IMR-90 (cell line): ENCODE results near the gene ARNT2. TPM values are rescaled to one million over a fixed set of nuclear protein-coding genes. Genes with fewer than 3 reads are reported as not detected.
A peak's percentile ranks its signal among the peaks of the same experiment; 100 is the strongest.

ENCODE experiments used
- ATAC-seq: fragments of 200-7000 bp; cut with Tn5 transposase; 2 replicates; pipeline ENCODE4 v1.9.1; 2020; ENCODE audit warnings: low read depth, mild to moderate bottlenecking, moderate library complexity
- BruUV-seq: library from RNA; stranded (reverse); fragments of 400-500 nt; replicated peaks from 2 replicates; lab custom pipeline; 2021; lab: Mats Ljungman, UMichigan
- CTCF ChIA-PET: fragments of 300-600 bp; formaldehyde crosslinking; extraction: SDS; loops from one replicate; lab custom pipeline; 2021; ENCODE audit warnings: antibody characterized with exemption; lab: Yijun Ruan, JAX
- POLR2A ChIA-PET: fragments of 300-600 bp; sonication (Branson Sonifier 250); formaldehyde crosslinking; loops from one replicate; lab custom pipeline; 2022; ENCODE audit warnings: antibody characterized with exemption; ENCODE audit not compliant: unreplicated experiment; lab: Charles Lee
- DNase-seq: peaks from one replicate; pipeline ENCODE4 v3.0.0; 2013
- H2AFZ ChIP-seq: replicated peaks from 2 replicates; pipeline ENCODE3; 2013; ENCODE audit warnings: low read length, mild to moderate bottlenecking; ENCODE audit not compliant: poor library complexity
- H2AK5ac ChIP-seq: 2 replicates; pipeline ENCODE4 v1.6.1; 2013; ENCODE audit warnings: low read depth, low read length, inconsistent platforms
- H2AK9ac ChIP-seq: replicated peaks from 2 replicates; pipeline ENCODE3; 2013; ENCODE audit warnings: mild to moderate bottlenecking, low read depth, low read length, moderate library complexity; ENCODE audit not compliant: poor library complexity
- H2BK120ac ChIP-seq: 2 replicates; pipeline ENCODE4 v1.6.1; 2013; ENCODE audit warnings: low read depth, low read length, inconsistent platforms
- H2BK15ac ChIP-seq: 3 replicates; pipeline ENCODE4 v1.6.1; 2013; ENCODE audit warnings: low read depth, low read length, inconsistent platforms
- H2BK20ac ChIP-seq: 2 replicates; pipeline ENCODE4 v1.6.1; 2013; ENCODE audit warnings: low read depth, mild to moderate bottlenecking, inconsistent platforms, low read length, moderate library complexity
- H2BK5ac ChIP-seq: 2 replicates; pipeline ENCODE4 v1.6.1; 2013; ENCODE audit warnings: mild to moderate bottlenecking, low read depth, low read length, inconsistent platforms; ENCODE audit not compliant: poor library complexity, severe bottlenecking
- H3K14ac ChIP-seq: replicated peaks from 2 replicates; pipeline ENCODE4 v1.6.1; 2013; ENCODE audit warnings: low read depth, low read length, inconsistent platforms
- H3K18ac ChIP-seq: 2 replicates; pipeline ENCODE4 v1.6.1; 2013; ENCODE audit warnings: low read depth, low read length, control low read depth
- H3K23ac ChIP-seq: 2 replicates; pipeline ENCODE4 v1.6.1; 2013; ENCODE audit warnings: low read depth, low read length, inconsistent platforms
- H3K27ac ChIP-seq: 2 replicates; pipeline ENCODE4 v1.5.1; 2013; ENCODE audit warnings: mild to moderate bottlenecking, control low read depth, low read length; ENCODE audit not compliant: insufficient read depth
- H3K27me3 ChIP-seq: 2 replicates; pipeline ENCODE4 v1.6.1; 2013; ENCODE audit warnings: low read length; ENCODE audit not compliant: control insufficient read depth, insufficient read depth
- H3K36me3 ChIP-seq: 2 replicates; pipeline ENCODE4 v1.6.1; 2013; ENCODE audit warnings: low read length, mixed read lengths; ENCODE audit not compliant: control insufficient read depth, insufficient read depth
- H3K4ac ChIP-seq: 2 replicates; pipeline ENCODE4 v1.6.1; 2013; ENCODE audit warnings: low read depth, low read length, inconsistent platforms
- H3K4me1 ChIP-seq: 2 replicates; pipeline ENCODE4 v1.6.1; 2013; ENCODE audit warnings: low read length, mixed read lengths; ENCODE audit not compliant: control insufficient read depth, insufficient read depth
- H3K4me2 ChIP-seq: 2 replicates; pipeline ENCODE4 v1.6.1; 2013; ENCODE audit warnings: low read depth, mild to moderate bottlenecking, control low read depth, low read length, moderate library complexity
- H3K4me3 ChIP-seq: 2 replicates; pipeline ENCODE4 v1.5.1; 2013; ENCODE audit warnings: low read depth, mild to moderate bottlenecking, control low read depth, low read length, moderate library complexity; ENCODE audit not compliant: insufficient read depth
- H3K56ac ChIP-seq: 2 replicates; pipeline ENCODE4 v1.6.1; 2013; ENCODE audit warnings: low read length, inconsistent platforms; ENCODE audit not compliant: insufficient read depth; ENCODE audit errors: extremely low read depth
- H3K79me1 ChIP-seq, 2 experiments: 2 replicates each; pipeline ENCODE4 v1.6.1; 2013; ENCODE audit warnings: low read length in 2 of 2, inconsistent platforms in 1 of 2, low read depth in 1 of 2
- H3K9ac ChIP-seq: 2 replicates; pipeline ENCODE4 v1.6.1; 2013; ENCODE audit warnings: low read depth, low read length, control low read depth
- H3K9me1 ChIP-seq: 2 replicates; pipeline ENCODE4 v1.6.1; 2013; ENCODE audit warnings: low read length, inconsistent platforms; ENCODE audit not compliant: insufficient read depth
- H3K9me3 ChIP-seq: 2 replicates; pipeline ENCODE4 v1.6.1; 2013; ENCODE audit warnings: low read length; ENCODE audit not compliant: control insufficient read depth, insufficient read depth
- H4K20me1 ChIP-seq: 2 replicates; pipeline ENCODE4 v1.6.1; 2013; ENCODE audit warnings: low read length, inconsistent platforms; ENCODE audit not compliant: insufficient read depth
- H4K5ac ChIP-seq: 2 replicates; pipeline ENCODE4 v1.6.1; 2013; ENCODE audit warnings: mild to moderate bottlenecking, low read depth, low read length, control low read depth
- H4K8ac ChIP-seq, 2 experiments: 2 replicates each; pipeline ENCODE4 v1.6.1; 2013; ENCODE audit warnings: low read depth in 2 of 2, low read length in 2 of 2, control low read depth in 1 of 2, inconsistent platforms in 1 of 2
- H4K91ac ChIP-seq: 2 replicates; pipeline ENCODE4 v1.6.1; 2013; ENCODE audit warnings: low read depth, low read length, inconsistent platforms; ENCODE audit not compliant: insufficient read depth
- CTCF ChIP-seq: conservative IDR thresholded peaks from 2 replicates; pipeline ENCODE4 v1.5.1; 2012; ENCODE audit warnings: mild to moderate bottlenecking, low read depth, low read length, improper control_type of control experiment
- RCOR1 ChIP-seq: IDR thresholded peaks from 2 replicates; pipeline ENCODE4 v1.6.1; 2012; ENCODE audit warnings: mild to moderate bottlenecking, low read length, improper control_type of control experiment; ENCODE audit not compliant: insufficient replicate concordance
- SMC3 ChIP-seq: fragments of 150-350 bp; IDR thresholded peaks from 2 replicates; pipeline ENCODE4 v1.6.1; 2016; ENCODE audit warnings: low read depth, mild to moderate bottlenecking, antibody characterized with exemption, low read length, moderate library complexity
- whole genome bisulfite sequencing, 2 experiments: methylation state at CpG; one replicate each; pipeline versions ENCODE4 v1.1.5 to v1.1.7; 2013; ENCODE audit warnings: missing lambda C conversion rate in 2 of 2; ENCODE audit not compliant: insufficient read length in 1 of 2; ENCODE audit errors: extremely low coverage in 2 of 2; 5-methylcytosine and 5-hydroxymethylcytosine counted together
- dilution Hi-C: fragments of 300-500 bp; cut with HindIII; formaldehyde crosslinking; loops from one replicate; pipeline ENCODE4 v1.14.3; 2018; ENCODE audit warnings: low sequenced_read_pairs; ENCODE audit not compliant: unreplicated experiment
- in situ Hi-C: fragments of 300-500 bp; cut with MboI; formaldehyde crosslinking; loops from 3 replicates; pipeline ENCODE4 v1.14.3; 2019; ENCODE audit warnings: low sequenced_read_pairs, inconsistent platforms, mixed read lengths
- intact Hi-C: fragments of 100-400 bp; cut with micrococcal nuclease; formaldehyde crosslinking; loops from 2 replicates; pipeline ENCODE4 v1.10.0; 2022
- polyA plus RNA-seq, 3 experiments: library from polyadenylated mRNA; depleted of rRNA; stranded (reverse); fragments of >200 nt; gene quantifications; 2 replicates each; pipeline ENCODE4 v1.2.3, GENCODE V29; 2012; ENCODE audit warnings: low replicate concordance in 1 of 3
- total RNA-seq: library from RNA; depleted of rRNA; stranded (reverse); fragments of >200 nt; gene quantifications from 2 replicates; pipeline ENCODE4 v1.2.3, GENCODE V29; 2012

ARNT2 gene
- total and polyA plus RNA-seq, 2 of the 4 experiments (the other 2 are of a cell fraction): 18.2 to 19.0 TPM

DNA sequence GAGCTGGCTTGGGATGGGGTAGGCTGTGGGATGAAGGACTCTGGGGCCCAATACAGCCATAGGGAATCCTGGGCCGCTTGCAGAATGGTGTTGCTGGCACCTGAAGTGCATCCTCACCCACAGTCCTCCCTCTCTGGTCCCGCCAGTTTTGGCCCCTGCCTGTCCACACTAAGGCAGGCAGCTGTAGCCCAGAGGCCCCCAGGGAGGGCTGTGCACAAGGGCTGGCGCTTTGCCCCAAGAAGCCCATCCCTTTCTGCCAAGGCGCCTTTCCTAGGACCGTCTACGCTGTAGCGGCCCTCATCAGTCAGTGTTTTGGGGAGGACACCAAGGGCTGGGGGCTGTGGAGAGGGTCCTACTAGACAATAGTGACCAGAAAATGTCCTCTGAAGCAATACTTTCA, 174.7 kb downstream of the ARNT2 start:
- no peak overlapping the region for H2BK5ac ChIP-seq
- H3K79me1 ChIP-seq: peaks cover 0 to 4% of the 10 kb centered on the region in 2 experiments; a peak in 1 of 4 replicates
- no peak overlapping the region for H3K9ac ChIP-seq
- no peak overlapping the region for H3K18ac ChIP-seq
- H2AK5ac ChIP-seq: no peak overlapping the region; the same call in 1 of the 2 replicates
- peak overlapping the region; percentile 12; the same call in 1 of the 2 replicates for H2BK20ac ChIP-seq
- H4K20me1 ChIP-seq: no peaks in the 10 kb centered on the region
- H2BK120ac ChIP-seq: no peak overlapping the region
- no peak for ATAC-seq
- 0 out of 2 replicates have a peak overlapping the region, but pooled peaks have one; percentile 13 for H3K4ac ChIP-seq
- H2BK15ac ChIP-seq: no peak overlapping the region
- H2AFZ ChIP-seq: no peak overlapping the region
- no peak overlapping the region for H3K56ac ChIP-seq
- H3K14ac ChIP-seq: no peak overlapping the region
- H3K9me3 ChIP-seq: no peaks in the 10 kb centered on the region
- dilution Hi-C loops: no loop called here
- CTCF ChIA-PET: interaction anchor here (0.9 to 1.4 kb wide), 3 partner anchors 11 to 201 kb away, joined by 3 to 8 read pairs (median 4); partner anchors contain the start of gene CEMIP
- no peak overlapping the region for H2AK9ac ChIP-seq
- POLR2A ChIA-PET: interaction anchor here (0.6 kb wide), 1 partner anchor 28 kb away, joined by 3 read pairs; no protein-coding TSS in a partner anchor
- no CpG with 5 or more reads among the region's 7 CpGs for WGBS, 2 experiments
- no peak overlapping the region for H3K4me3 ChIP-seq
- in situ Hi-C loops: no loop called here
- peaks cover 68% of the 10 kb centered on the region for H3K36me3 ChIP-seq
- intact Hi-C loops: no loop called here
- BruUV-seq: no TSS peak
- peaks cover 16% of the 10 kb centered on the region for H3K9me1 ChIP-seq
- no peak overlapping the region for H3K23ac ChIP-seq
- H3K4me2 ChIP-seq: no peak overlapping the region
- H3K4me1 ChIP-seq: peaks cover 4% of the 10 kb centered on the region; the same call in 1 of the 2 replicates
- no peak overlapping the region; a peak in 1 of 4 replicates for H4K8ac ChIP-seq
- no peak overlapping the region for H4K5ac ChIP-seq
- no peak overlapping the region for H4K91ac ChIP-seq
- no peak overlapping the region for H3K27ac ChIP-seq
- TF ChIP-seq RCOR1: no peak
- no peak for TF ChIP-seq SMC3
- no peak for TF ChIP-seq CTCF
- no peaks in the 10 kb centered on the region for H3K27me3 ChIP-seq
- no peak for DNase-seq
